NCI-H1436 (cell line): ENCODE results near the gene ASTN1.

Source experiments
- DNase-seq: peaks from one replicate; lab custom pipeline; 2025; lab: John Stamatoyannopoulos, UW

ASTN1 gene

GRCh38 chr1:176993587-176993986 is 170.9 kb downstream of the ASTN1 start:
- DNase-seq: no peak

GRCh38 chr1:176989754-176990153 is 174.8 kb downstream of the ASTN1 start:
- no peak for DNase-seq

DNA sequence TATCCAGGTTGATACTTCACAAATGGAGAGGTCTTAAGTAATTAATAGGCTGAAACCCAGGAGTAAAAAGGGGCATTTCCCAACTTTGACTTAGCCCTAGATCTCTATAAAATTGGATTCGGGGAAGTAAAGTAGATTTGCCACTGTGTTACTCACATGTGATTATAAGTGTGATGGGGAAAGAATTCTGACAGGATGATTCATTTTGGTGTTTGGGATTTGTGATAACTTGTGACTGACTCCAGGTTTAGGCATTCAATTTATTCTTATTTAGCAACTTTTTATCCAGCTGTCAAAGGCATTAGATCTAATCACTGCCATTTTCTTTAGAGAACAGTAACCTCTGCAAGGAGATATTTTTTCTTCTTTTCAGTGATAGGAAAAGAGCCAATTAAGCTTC is 175.5 kb downstream of the ASTN1 start:
- DNase-seq: no peak

DNA sequence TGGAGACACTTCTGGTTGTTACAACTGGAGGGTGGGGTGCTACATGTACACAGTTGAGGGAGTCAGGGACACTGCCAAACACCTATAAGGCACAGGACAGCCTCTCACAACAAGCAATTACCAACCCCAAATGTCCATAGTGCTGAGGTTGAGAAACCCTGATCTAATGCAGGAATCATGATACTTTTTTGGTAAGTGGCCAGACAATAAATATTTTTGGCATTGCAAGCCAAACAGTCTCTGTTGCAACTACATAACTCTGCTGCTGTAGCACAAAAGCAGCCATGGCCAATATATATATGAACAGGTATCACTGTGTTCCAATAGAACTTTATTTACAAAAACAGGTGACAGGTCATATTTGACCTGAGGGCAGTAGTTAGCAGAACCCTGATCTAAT is 177.5 kb downstream of the ASTN1 start:
- no peak for DNase-seq

DNA sequence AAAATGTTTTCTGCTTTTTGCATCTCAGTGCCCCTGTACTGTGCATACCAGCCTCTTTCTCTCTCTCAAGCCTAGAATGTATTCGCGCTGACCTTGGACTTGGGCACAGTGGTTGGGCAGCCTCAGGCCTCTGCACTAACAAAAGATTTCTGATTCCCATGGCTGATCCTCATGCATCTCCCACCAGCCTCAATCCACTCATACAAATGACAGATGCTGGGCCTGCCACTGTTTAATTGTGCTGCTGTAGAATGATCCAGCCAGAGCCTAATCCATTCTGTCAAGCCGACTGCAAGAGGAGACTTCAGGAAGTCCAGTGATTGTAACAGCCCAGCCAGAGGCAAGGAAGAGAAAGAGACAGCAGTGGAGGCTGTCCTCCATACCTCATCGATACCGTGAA is 180.8 kb downstream of the ASTN1 start:
- DNase-seq: no peak

- DNase-seq: no peak
Observed at GRCh38 chr1:176976771-176977170, 187.7 kb downstream of the ASTN1 start.

DNA sequence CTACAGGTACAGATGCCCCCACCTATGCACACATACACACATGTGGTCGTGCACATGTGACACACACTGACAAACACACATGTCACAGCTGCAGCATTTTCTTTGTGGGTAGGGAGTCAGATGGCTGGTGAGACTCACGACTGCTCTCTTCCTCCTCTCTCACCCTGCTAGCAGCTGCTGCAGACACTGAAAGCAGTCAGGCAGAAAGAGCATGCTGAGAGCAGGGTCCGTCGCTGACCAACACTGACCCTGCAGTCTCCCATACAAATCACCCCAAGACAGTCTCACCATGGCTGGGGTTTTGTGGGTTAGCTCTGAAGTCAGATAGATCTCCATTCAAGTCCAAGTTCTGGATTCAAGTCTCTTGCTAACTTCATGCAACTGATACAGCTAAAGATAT is 188.3 kb downstream of the ASTN1 start:
- DNase-seq: no peak

DNA sequence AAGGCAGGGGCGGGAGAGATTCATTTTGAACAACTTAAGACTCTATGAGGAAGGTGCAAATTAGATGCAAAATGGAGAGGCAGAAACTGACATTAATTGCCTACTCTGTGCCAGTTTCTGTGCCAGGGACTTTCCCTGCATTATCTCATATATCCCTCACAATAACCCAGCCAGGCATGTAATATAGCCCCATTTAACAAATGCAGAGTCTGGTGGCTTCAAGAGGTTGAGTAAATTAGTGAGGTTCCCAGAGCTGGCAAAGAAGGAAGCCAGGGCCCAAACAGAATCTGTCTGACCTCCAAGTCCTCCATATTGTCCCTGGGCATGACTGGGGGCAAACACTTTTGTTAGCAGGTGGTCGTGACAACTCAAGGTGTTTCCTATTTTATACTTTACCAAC is 199.8 kb downstream of the ASTN1 start:
- no peak for DNase-seq

DNA sequence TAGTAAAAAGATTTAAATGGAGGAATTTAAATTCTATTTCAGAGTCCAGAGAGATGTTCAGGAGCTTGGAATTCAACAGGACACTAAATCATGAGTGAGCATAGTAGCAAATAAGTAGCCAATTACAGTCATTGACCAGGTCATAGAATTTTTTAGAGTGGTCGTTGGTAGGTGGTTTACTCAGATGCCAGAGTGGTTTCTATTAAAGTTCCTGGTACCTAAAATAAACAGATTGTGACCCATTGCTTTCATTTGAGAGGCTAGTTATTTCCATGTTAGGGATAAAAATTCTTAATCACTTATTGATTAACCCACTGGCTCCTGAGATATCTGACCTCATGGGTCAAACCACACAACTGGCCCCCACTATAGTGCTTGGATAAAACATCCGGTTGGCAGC is 201.3 kb downstream of the ASTN1 start:
- DNase-seq: no peak

GRCh38 chr1:176961678-176962077 is 202.8 kb downstream of the ASTN1 start:
- no peak for DNase-seq

DNA sequence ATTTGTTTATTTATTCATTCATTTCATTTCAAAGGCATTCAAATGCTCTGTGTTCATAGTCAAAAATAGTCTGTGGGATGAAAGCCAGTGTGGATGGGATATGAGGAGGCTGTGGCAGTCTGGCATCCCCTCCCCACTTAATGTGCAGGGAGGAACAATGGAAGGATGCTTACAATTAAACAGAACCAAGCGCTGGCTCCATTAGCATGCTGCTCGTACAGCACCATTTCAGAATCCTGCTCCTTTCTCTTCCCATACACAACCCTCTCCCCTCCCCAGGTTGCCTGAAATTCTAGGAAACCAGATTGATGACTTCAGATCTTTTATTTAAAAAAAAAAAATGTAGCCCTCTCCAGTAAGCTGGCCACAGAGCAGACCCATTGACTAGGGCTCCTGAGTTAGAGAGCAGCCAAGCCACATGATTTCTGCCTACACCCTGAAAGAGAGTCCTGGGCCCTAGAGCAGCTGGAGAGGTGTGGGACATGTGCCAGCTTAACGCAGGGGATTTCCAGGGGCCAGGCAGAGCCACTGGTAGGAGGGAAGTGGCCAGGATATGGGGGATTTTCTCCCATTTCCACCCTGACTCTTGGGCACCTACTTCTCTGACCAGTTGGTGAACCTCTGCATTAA is 205.2 kb downstream of the ASTN1 start:
- DNase-seq: no peak

DNA sequence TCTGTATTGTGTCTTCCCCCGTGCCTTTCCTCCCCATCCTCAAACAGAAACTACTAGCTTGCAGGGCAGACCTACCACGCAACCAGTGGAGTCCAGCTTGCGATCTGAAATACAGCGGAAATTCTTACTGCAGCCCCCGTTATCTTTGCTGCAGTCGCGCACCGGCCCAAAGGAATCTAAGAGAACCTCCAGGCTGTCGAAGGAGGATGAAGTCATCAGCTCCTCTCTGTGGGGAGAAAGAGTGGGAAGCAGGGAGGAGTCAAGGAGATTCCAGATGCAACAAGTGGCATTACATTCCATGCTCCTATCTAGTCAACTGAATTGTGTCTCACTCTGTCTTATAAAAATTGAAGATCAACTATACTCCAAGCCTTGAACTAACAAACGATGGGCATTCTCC is 206.9 kb downstream of the ASTN1 start:
- no peak for DNase-seq

DNA sequence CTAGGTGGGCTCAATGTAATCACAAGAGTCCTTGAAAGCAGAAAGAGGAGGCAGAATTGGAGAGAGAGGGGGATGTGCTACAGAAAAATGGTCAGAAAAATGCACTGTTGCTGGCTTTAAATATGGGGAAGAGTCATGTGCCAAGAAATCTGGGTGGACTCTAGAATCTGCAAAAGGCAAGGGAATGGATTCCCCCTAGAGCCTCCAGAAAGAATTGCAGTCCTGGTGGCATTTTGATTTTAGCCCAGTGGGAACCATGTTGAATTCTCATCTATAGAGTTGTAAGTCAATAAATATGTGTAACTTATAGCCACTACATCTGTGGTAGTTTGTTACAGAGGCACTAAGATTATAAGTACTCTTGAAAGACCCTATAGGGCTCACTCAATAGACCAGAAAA is 210.3 kb downstream of the ASTN1 start:
- DNase-seq: no peak

GRCh38 chr1:176950736-176951324 is 213.7 kb downstream of the ASTN1 start:
- DNase-seq: no peak

DNA sequence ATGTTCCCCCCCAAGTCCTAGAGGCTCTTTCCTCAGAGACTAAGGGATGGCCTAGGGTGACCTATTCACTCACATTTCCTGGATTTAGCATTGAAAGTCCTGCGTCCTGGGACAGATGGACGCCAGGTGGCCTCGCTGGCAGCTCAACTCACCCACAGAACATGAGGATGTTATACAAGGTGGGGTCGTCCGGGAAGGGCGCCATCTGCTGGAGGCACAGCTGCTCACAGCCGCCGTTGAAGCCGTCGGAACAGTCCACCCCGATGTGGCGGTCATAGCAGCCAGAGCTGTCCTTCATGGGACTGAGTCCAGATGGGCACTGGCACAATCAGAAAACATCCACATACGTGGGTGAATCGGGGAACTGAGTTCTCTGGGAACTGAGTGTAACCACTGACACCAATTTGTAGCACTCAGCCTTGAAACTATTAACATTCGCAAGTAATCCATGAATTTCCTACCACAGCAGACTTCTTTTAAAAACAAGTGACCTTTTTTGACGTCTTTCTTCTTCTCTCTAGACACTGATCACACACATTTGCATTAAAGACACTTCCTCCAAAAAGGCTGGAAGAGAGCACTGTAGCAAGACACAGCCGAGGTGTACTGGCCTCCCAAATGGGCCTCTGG is 215.4 kb downstream of the ASTN1 start:
- DNase-seq: no peak

DNA sequence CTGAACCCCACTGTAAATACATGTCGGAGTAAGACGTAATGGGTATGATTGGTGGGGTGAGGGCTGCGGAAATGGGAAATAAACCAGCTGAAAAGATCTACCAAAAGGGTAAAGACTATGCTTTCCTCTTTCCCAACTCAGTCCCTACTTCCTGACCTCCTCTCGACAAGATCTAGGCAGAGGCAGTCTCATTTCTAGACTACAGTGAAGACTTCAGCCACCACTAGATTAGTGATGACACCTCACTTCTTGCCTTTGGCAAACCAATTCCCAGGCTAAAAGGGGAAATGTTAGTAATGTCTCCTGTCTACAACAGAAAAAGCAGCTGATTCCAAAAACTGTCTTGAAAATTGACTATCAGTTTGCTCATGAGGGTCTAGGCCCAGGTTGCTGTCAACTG is 219.9 kb downstream of the ASTN1 start:
- DNase-seq: no peak

- no peak for DNase-seq
Observed at GRCh38 chr1:176943783-176944182, 220.7 kb downstream of the ASTN1 start.

DNA sequence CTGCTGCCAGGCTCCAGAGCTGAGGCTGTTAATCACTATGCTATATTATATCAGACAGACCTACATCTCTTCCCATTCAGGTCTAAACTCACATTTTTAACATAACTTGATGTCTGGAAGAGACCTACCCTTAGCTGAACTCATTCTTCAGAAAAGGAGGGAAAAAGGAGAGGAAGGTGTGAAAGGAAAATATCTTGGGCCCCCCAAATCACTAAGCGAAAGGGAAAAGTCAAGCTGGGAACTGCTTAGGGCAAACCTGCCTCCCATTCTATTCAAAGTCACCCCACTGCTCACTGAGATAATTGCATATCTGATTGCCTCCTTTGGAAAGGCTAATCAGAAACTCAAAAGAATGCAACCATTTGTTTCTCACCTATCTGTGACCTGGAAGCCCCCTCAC is 222.2 kb downstream of the ASTN1 start:
- no peak for DNase-seq

DNA sequence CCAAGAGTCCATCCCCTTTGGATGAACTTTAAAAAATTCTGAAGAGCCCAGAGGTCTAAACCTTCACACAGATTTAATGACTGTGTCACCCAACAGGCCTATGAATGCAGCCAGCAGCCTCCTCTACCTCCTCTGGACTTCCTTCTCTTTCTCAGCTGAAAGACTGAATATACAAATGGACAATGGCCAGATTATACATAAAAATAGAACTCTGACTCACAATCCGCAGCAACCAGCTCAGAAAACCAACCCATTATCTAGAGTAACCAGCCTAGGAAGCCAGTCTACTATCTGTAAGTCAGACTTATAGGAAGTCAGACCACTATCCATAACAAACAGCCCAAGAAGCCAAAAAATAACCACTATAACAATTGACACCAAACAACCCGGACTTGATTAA is 224.5 kb downstream of the ASTN1 start:
- no peak for DNase-seq

GRCh38 chr1:176938375-176938774 is 226.1 kb downstream of the ASTN1 start:
- no peak for DNase-seq

- DNase-seq: no peak
Observed at GRCh38 chr1:176934370-176934769, 230.1 kb downstream of the ASTN1 start.

GRCh38 chr1:176932114-176933104 is 232.1 kb downstream of the ASTN1 start:
- DNase-seq: no peak

DNA sequence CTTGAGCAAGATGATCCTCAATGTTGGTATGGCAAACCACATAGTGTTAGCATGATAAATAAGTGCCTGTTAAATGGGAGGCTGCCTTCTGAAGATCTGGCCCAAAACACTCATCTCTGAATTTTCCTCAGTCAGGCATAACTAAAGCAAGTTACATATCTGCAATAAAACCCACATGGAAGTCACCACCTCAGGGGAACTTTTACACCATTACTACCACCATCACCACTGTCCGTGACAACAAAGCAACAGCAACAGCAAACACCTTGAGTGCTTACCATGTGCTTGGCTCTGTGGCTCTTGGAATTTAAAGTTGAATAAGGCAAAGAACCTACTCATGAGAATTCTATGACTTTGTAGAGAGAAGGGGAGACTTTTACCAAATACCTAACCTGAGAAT is 233.0 kb downstream of the ASTN1 start:
- DNase-seq: no peak
